Common myeloid progenitor, CD34-positive (primary cell): ENCODE measurements around the gene MAD2L1.

Experiments
- CTCF ChIA-PET: fragments of 350-600 bp; sonication (Branson Sonifier 250); formaldehyde crosslinking; loops from one replicate; lab custom pipeline; 2021; ENCODE audit warnings: antibody characterized with exemption; lab: Charles Lee
- POLR2A ChIA-PET: fragments of 350-600 bp; sonication (Branson Sonifier 250); formaldehyde crosslinking; loops from one replicate; lab custom pipeline; 2021; ENCODE audit warnings: antibody characterized with exemption; lab: Charles Lee
- DNase-seq, 3 donors: peaks; one replicate each; pipeline versions ENCODE4 v3.0.0 to v3.0.0-alpha.2; 2013
- H3K27ac ChIP-seq, 2 experiments: 1 replicate in 1 of 2; 2 replicates in 1 of 2; pipeline ENCODE4 v1.7.0; 2013; ENCODE audit warnings: inconsistent platforms in 2 of 2, low read length in 2 of 2, mild to moderate bottlenecking in 2 of 2, low read depth in 1 of 2, moderate library complexity in 1 of 2; ENCODE audit not compliant: severe bottlenecking in 2 of 2, insufficient read depth in 1 of 2, poor library complexity in 1 of 2
- H3K27me3 ChIP-seq, 5 experiments: replicated peaks in 2 of 5; 1 replicate in 3 of 5; 2 replicates in 2 of 5; pipeline versions ENCODE4 v1.6.1 to v1.7.0; 2013; ENCODE audit warnings: low read length in 4 of 5, mild to moderate bottlenecking in 2 of 5, moderate library complexity in 2 of 5, inconsistent platforms in 1 of 5; ENCODE audit not compliant: insufficient read depth in 5 of 5, control insufficient read depth in 4 of 5
- H3K36me3 ChIP-seq, 4 experiments: 1 replicate in 2 of 4; 2 replicates in 2 of 4; pipeline versions ENCODE4 v1.6.1 to v1.7.0; 2013; ENCODE audit warnings: low read length in 3 of 4, control low read depth in 1 of 4, mild to moderate bottlenecking in 1 of 4; ENCODE audit not compliant: control insufficient read depth in 4 of 4, insufficient read depth in 4 of 4
- H3K4me1 ChIP-seq, 4 experiments: 1 replicate in 3 of 4; 2 replicates in 1 of 4; pipeline versions ENCODE4 v1.6.1 to v1.7.1; 2013; ENCODE audit warnings: low read length in 3 of 4, mild to moderate bottlenecking in 3 of 4, control low read depth in 1 of 4, inconsistent platforms in 1 of 4, moderate library complexity in 1 of 4; ENCODE audit not compliant: control insufficient read depth in 4 of 4, insufficient read depth in 4 of 4; ENCODE audit errors: control extremely low read depth in 1 of 4
- H3K4me3 ChIP-seq, 7 experiments: 1 replicate in 4 of 7; 2 replicates in 3 of 7; pipeline versions ENCODE4 v1.5.1 to v1.7.0; 2013; ENCODE audit warnings: mild to moderate bottlenecking in 7 of 7, low read length in 6 of 7, moderate library complexity in 6 of 7, inconsistent platforms in 2 of 7, low read depth in 2 of 7, control low read depth in 1 of 7; ENCODE audit not compliant: insufficient read depth in 4 of 7, control insufficient read depth in 1 of 7; ENCODE audit errors: extremely low read depth in 1 of 7
- H3K9me3 ChIP-seq, 5 experiments: 1 replicate in 4 of 5; 2 replicates in 1 of 5; pipeline versions ENCODE4 v1.6.1 to v1.7.1; 2013; ENCODE audit warnings: low read length in 4 of 5, mild to moderate bottlenecking in 2 of 5, inconsistent platforms in 1 of 5, low read depth in 1 of 5, moderate library complexity in 1 of 5; ENCODE audit not compliant: control insufficient read depth in 4 of 5, insufficient read depth in 2 of 5; ENCODE audit errors: control extremely low read depth in 1 of 5
- WGBS: methylation state at CpG from one replicate; pipeline ENCODE4 v1.1.5; 2013; ENCODE audit not compliant: insufficient coverage; 5-methylcytosine and 5-hydroxymethylcytosine counted together

The MAD2L1 gene

GRCh38 chr4:120007896-120008436, 58.7 kb downstream of the MAD2L1 start:
- no peaks in the 10 kb centered on the region for H3K4me1 ChIP-seq
- no peaks in the 10 kb centered on the region for H3K27me3 ChIP-seq
- no peak overlapping the region for H3K4me3 ChIP-seq
- no peaks in the 10 kb centered on the region for H3K36me3 ChIP-seq
- 100% methylated on average over 5 of the region's 5 CpGs for WGBS
- H3K9me3 ChIP-seq = no peaks in the 10 kb centered on the region
- ChIA-PET POLR2A (no interaction called here), CTCF (interaction anchor here (1.3 kb wide), 1 partner anchor 13 kb away, joined by 3 read pairs; no protein-coding TSS in a partner anchor)
- no peak for DNase-seq
- H3K27ac ChIP-seq = no peak overlapping the region

DNA sequence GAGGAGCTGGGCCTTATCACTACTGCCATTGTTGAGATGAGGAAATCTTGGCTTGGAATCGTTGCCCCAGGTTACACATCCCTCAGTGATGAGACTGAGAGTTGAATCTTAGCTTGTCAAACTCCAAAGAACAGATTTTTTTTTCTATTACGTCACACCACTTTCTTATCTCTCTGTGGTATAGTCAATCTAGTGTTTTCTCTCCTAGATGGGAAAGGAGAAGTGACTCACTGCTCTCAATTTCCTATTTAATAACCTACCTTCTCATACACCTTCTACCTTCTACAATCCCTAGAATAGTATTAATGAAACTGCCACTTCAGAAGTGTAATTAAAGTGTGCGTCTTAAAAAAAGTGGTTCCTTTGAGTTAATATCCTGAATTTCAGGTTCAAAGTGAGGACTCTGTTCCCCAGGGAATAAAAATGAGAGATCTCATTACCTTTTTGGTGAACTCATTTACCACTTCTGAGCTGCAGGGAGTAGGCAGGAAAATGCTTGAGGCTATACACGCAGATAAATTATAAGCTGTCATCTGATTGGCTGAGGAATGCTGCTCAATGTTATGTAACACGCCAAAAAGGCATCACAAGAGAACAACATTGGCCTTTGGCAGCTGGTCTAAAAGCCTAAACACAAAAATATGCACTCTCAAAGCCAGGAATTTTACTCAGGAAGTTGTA, 59.3 kb downstream of the MAD2L1 start:
- Histone ChIP-seq H3K27ac (no peak overlapping the region), H3K36me3 (no peaks in the 10 kb centered on the region), H3K9me3 (no peaks in the 10 kb centered on the region), H3K4me1 (no peaks in the 10 kb centered on the region), H3K27me3 (no peaks in the 10 kb centered on the region), H3K4me3 (no peak overlapping the region)
- no peak for DNase-seq
- WGBS = 40% methylated on average over 2 of the region's 5 CpGs
- ChIA-PET CTCF (interaction anchor here (1.1 kb wide), 1 partner anchor 378 kb away, joined by 5 read pairs; the partner anchor contains the start of gene PDE5A), POLR2A (no interaction called here)
